ENCODE measurements around the gene DMAC2. TPM values are rescaled to one million over a fixed set of nuclear protein-coding genes. Genes with fewer than 3 reads are reported as not detected.
"Not testable (repeated sequence)": the region's sequence is repeated elsewhere in the genome, so short reads cannot be mapped to it uniquely, and the experiment has no call there.

DMAC2 gene
- total and polyA plus RNA-seq, 3 donors from 2014 or later: 24.6 to 35.8 (median 26.7) TPM

GRCh38 chr19:41386442-41386841 lies 53.3 kb downstream of the DMAC2 start:
- no peaks in the 10 kb centered on the region for H3K4me1 ChIP-seq
- intact Hi-C loops (cut with DNase I; ENCODE audit: low total_unique reads): no loop called here
- H3K27me3 ChIP-seq: no peaks in the 10 kb centered on the region
- H3K9me3 ChIP-seq: no peaks in the 10 kb centered on the region
- peak; percentile 40 for DNase-seq
- no peak overlapping the region for H3K4me3 ChIP-seq
- no peaks in the 10 kb centered on the region for H3K36me3 ChIP-seq (ENCODE audit: low read depth, missing control alignments)
- 72 to 79% methylated on average over 13 of the region's 13 CpGs for WGBS, 2 donors
- H3K27ac ChIP-seq: no peak overlapping the region
- TF ChIP-seq POLR2A (IDR thresholded peaks at IDR 0.05) (no peak), CTCF (IDR thresholded peaks at IDR 0.05) (no peak)

- Histone ChIP-seq H3K36me3 (ENCODE audit: low read depth, missing control alignments) (no peaks in the 10 kb centered on the region), H3K4me1 (no peaks in the 10 kb centered on the region), H3K4me3 (no peak overlapping the region), H3K27me3 (no peaks in the 10 kb centered on the region), H3K27ac (no peak overlapping the region), H3K9me3 (no peaks in the 10 kb centered on the region)
- WGBS, 2 donors: 86 to 91% methylated on average over 5 of the region's 5 CpGs
- DNase-seq: no peak
- intact Hi-C loops (cut with DNase I; ENCODE audit: low total_unique reads): no loop called here
- TF ChIP-seq CTCF (IDR thresholded peaks at IDR 0.05) (no peak), POLR2A (IDR thresholded peaks at IDR 0.05) (no peak)
These were observed 55.4 kb downstream of the DMAC2 start for GRCh38 chr19:41384351-41384750.

- DNase-seq; H3K9me3 ChIP-seq; H3K4me3 ChIP-seq; H3K27ac ChIP-seq; intact Hi-C loops (cut with DNase I; ENCODE audit: low total_unique reads); H3K27me3 ChIP-seq; H3K36me3 ChIP-seq (ENCODE audit: low read depth, missing control alignments); H3K4me1 ChIP-seq: not testable (repeated sequence)
- 94 to 97% methylated on average over 8 of the region's 8 CpGs for WGBS, 2 donors
These were observed 58.2 kb downstream of the DMAC2 start for GRCh38 chr19:41381536-41381935.

Small RNAs within 50 kb of the gene (small RNA-seq; reads per million reads assigned to genes)
- 0 reads per million in 2 donors for gene RF00017

Other genes with a start within 250 kb of the DMAC2 start
- 1 to 10 TPM; 1.4 to 2.0 TPM for gene CYP2S1, start 246.7 kb downstream of the DMAC2 start, total RNA-seq
- gene CYP2S1, start 246.7 kb downstream of the DMAC2 start, polyA plus RNA-seq (ENCODE audit: insufficient read depth, low read depth, low replicate concordance): 1.6 TPM
- 100 to 1,000 TPM in 1 of 2 donors, 10 to 100 TPM in 1; 98.2 to 150 TPM for gene AXL, start 220.7 kb downstream of the DMAC2 start, total RNA-seq
- gene AXL, start 220.7 kb downstream of the DMAC2 start, polyA plus RNA-seq (ENCODE audit: insufficient read depth, low read depth, low replicate concordance): 56.0 TPM
- 100 to 1,000 TPM; 192 to 197 TPM for gene HNRNPUL1, start 175.5 kb downstream of the DMAC2 start, total RNA-seq
- gene HNRNPUL1, start 175.5 kb downstream of the DMAC2 start, polyA plus RNA-seq (ENCODE audit: insufficient read depth, low read depth, low replicate concordance): 230 TPM
- gene CCDC97, start 129.7 kb downstream of the DMAC2 start, total RNA-seq: 10 to 100 TPM; 36.2 to 40.2 TPM
- 57.8 TPM for gene CCDC97, start 129.7 kb downstream of the DMAC2 start, polyA plus RNA-seq (ENCODE audit: insufficient read depth, low read depth, low replicate concordance)
- 10 to 100 TPM; 12.7 to 17.0 TPM for gene TGFB1, start 86.0 kb downstream of the DMAC2 start, total RNA-seq
- gene TGFB1, start 86.0 kb downstream of the DMAC2 start, polyA plus RNA-seq (ENCODE audit: insufficient read depth, low read depth, low replicate concordance): 19.8 TPM
- gene B9D2, start 75.8 kb downstream of the DMAC2 start, total RNA-seq: 10 to 100 TPM in 1 of 2 donors, 1 to 10 TPM in 1; 6.7 to 13.5 TPM
- gene B9D2, start 75.8 kb downstream of the DMAC2 start, polyA plus RNA-seq (ENCODE audit: insufficient read depth, low read depth, low replicate concordance): 14.6 TPM
- gene TMEM91, start 63.4 kb downstream of the DMAC2 start, total RNA-seq: 10 to 100 TPM; 17.0 to 32.9 TPM
- 33.2 TPM for gene TMEM91, start 63.4 kb downstream of the DMAC2 start, polyA plus RNA-seq (ENCODE audit: insufficient read depth, low read depth, low replicate concordance)
- 10 to 100 TPM; 19.1 to 23.8 TPM for gene EXOSC5, start 42.6 kb downstream of the DMAC2 start, total RNA-seq
- 28.0 TPM for gene EXOSC5, start 42.6 kb downstream of the DMAC2 start, polyA plus RNA-seq (ENCODE audit: insufficient read depth, low read depth, low replicate concordance)
- 10 to 100 TPM; 80.8 to 81.3 TPM for gene BCKDHA, start 42.1 kb downstream of the DMAC2 start, total RNA-seq
- gene BCKDHA, start 42.1 kb downstream of the DMAC2 start, polyA plus RNA-seq (ENCODE audit: insufficient read depth, low read depth, low replicate concordance): 53.1 TPM
- gene B3GNT8, start 12.5 kb downstream of the DMAC2 start, total RNA-seq: 1 to 10 TPM; 1.0 to 1.2 TPM
- gene B3GNT8, start 12.5 kb downstream of the DMAC2 start, polyA plus RNA-seq (ENCODE audit: insufficient read depth, low read depth, low replicate concordance): 1.3 TPM
- 1 to 10 TPM in 1 of 2 donors, not detected in 1; 1.8 TPM for gene ERICH4, start 3.2 kb upstream of the DMAC2 start, total RNA-seq
- 0.61 TPM for gene ERICH4, start 3.2 kb upstream of the DMAC2 start, polyA plus RNA-seq (ENCODE audit: insufficient read depth, low read depth, low replicate concordance)
- 1 to 10 TPM in 1 of 2 donors, under 1 TPM in 1; 0.71 to 1.3 TPM for gene CEACAM21, start 136.3 kb upstream of the DMAC2 start, total RNA-seq
- gene CEACAM21, start 136.3 kb upstream of the DMAC2 start, polyA plus RNA-seq (ENCODE audit: insufficient read depth, low read depth, low replicate concordance): 3.6 TPM
- gene CEACAM4, start 187.2 kb upstream of the DMAC2 start, total RNA-seq: 1 to 10 TPM in 1 of 2 donors, not detected in 1; 1.7 TPM
- 0.47 TPM for gene CEACAM4, start 187.2 kb upstream of the DMAC2 start, polyA plus RNA-seq (ENCODE audit: insufficient read depth, low read depth, low replicate concordance)
- gene CEACAM7, start 248.4 kb upstream of the DMAC2 start, total RNA-seq: under 1 TPM; 0.19 to 0.39 TPM
- not detected for gene CEACAM7, start 248.4 kb upstream of the DMAC2 start, polyA plus RNA-seq (ENCODE audit: insufficient read depth, low read depth, low replicate concordance)

Data from testis (tissue), 3 donors.